HepG2 (cell line): ENCODE data around the gene PTRH2. TPM values are rescaled to one million over a fixed set of nuclear protein-coding genes. Genes with fewer than 3 reads are reported as not detected.

Experiments
- ASH2L ChIP-seq: fragments of 300-600, 200-600 bp; sonication (generic); IDR thresholded peaks from 2 replicates; pipeline ENCODE4 v1.7.0; 2017; ENCODE audit warnings: low read depth, mild to moderate bottlenecking, moderate library complexity, mixed read lengths, low read length; ENCODE audit not compliant: insufficient read length
- FLYWCH1 ChIP-seq: sonication (generic); formaldehyde crosslinking; IDR thresholded peaks from 2 replicates; pipeline ENCODE4 v1.8.1; 2023; ENCODE audit warnings: mild to moderate bottlenecking, missing genetic modification reagents
- FOXK2 ChIP-seq: fragments of 450-650 bp; IDR thresholded peaks from 2 replicates; pipeline ENCODE4 v1.6.1; 2016
- GATAD2A ChIP-seq: IDR thresholded peaks from 2 replicates; pipeline ENCODE4 v1.6.1; 2016
- HCFC1 ChIP-seq: fragments of 150-350 bp; IDR thresholded peaks from 2 replicates; pipeline ENCODE4 v1.6.1; 2014; ENCODE audit warnings: low read depth, low read length
- HOXA5 ChIP-seq: sonication (generic); formaldehyde crosslinking; IDR thresholded peaks from 2 replicates; pipeline ENCODE4 v1.4.0; 2020; ENCODE audit warnings: missing genetic modification reagents
- HOXA7 ChIP-seq: sonication (generic); formaldehyde crosslinking; IDR thresholded peaks from 2 replicates; pipeline ENCODE4 v1.8.1; 2022; ENCODE audit warnings: mild to moderate bottlenecking, missing genetic modification reagents, moderate library complexity
- KLF16 ChIP-seq, 2 experiments: sonication (generic) in 1 of 2; formaldehyde crosslinking in 1 of 2; IDR thresholded peaks; 2 replicates each; pipeline versions ENCODE4 v1.6.1 to v1.8.0; 2016 to 2023; ENCODE audit warnings: missing genetic modification reagents in 2 of 2, missing compliant biosample characterization in 1 of 2
- KLF9 ChIP-seq: IDR thresholded peaks from 2 replicates; pipeline ENCODE4 v1.6.1; 2016; ENCODE audit warnings: low read depth
- MTF2 ChIP-seq: sonication (generic); formaldehyde crosslinking; IDR thresholded peaks from 2 replicates; pipeline ENCODE4 v1.5.0; 2020; ENCODE audit warnings: missing genetic modification reagents, borderline replicate concordance
- MXI1 ChIP-seq: IDR thresholded peaks from 3 replicates; pipeline ENCODE4 v1.6.1; 2012; ENCODE audit warnings: low read depth, low read length, inconsistent platforms, borderline replicate concordance
- SALL1 ChIP-seq: sonication (generic); formaldehyde crosslinking; IDR thresholded peaks from 2 replicates; pipeline ENCODE4 v1.8.0; 2022; ENCODE audit warnings: mild to moderate bottlenecking, missing genetic modification reagents
- TSC22D2 ChIP-seq: sonication (generic); formaldehyde crosslinking; IDR thresholded peaks from 2 replicates; pipeline ENCODE4 v1.5.1; 2020; ENCODE audit warnings: missing genetic modification reagents, mild to moderate bottlenecking, borderline replicate concordance
- ZBTB7A ChIP-seq: sonication (generic); formaldehyde crosslinking; IDR thresholded peaks from 2 replicates; pipeline ENCODE4 v1.8.0; 2022; ENCODE audit warnings: mild to moderate bottlenecking, missing genetic modification reagents
- ZNF446 ChIP-seq: sonication (generic); formaldehyde crosslinking; IDR thresholded peaks from 2 replicates; pipeline ENCODE4 v1.5.0; 2020; ENCODE audit warnings: mild to moderate bottlenecking, missing genetic modification reagents
- ZNF496 ChIP-seq: sonication (generic); formaldehyde crosslinking; IDR thresholded peaks from 2 replicates; pipeline ENCODE4 v1.8.1; 2023; ENCODE audit warnings: mild to moderate bottlenecking, moderate library complexity, missing genetic modification reagents; ENCODE audit not compliant: insufficient replicate concordance
- ZNF564 ChIP-seq: sonication (generic); formaldehyde crosslinking; IDR thresholded peaks from 2 replicates; pipeline ENCODE4 v1.8.1; 2023; ENCODE audit warnings: mild to moderate bottlenecking, missing genetic modification reagents
- polyA plus RNA-seq, 8 experiments: library from polyadenylated mRNA; depleted of rRNA in 3 of 8; stranded (reverse) in 7 of 8; unstranded in 1 of 8; fragments of >200 nt; fragmentation: Illumina TruSeq in 4 of 8; extraction: Trizol in 4 of 8; gene quantifications; 2 replicates each; pipeline versions ENCODE4 v1.2.1 to v1.2.3, GENCODE V29; 2011 to 2016; ENCODE audit warnings: low read depth in 4 of 8, missing spikeins in 1 of 8, mixed read lengths in 1 of 8; ENCODE audit not compliant: insufficient read depth in 1 of 8
- total RNA-seq, 5 experiments: library from RNA; depleted of rRNA; stranded (reverse); fragments of >200 nt; fragmentation: Illumina TruSeq; extraction: Trizol; gene quantifications; 2 replicates each; pipeline ENCODE4 v1.2.3, GENCODE V29; 2016; ENCODE audit warnings: low read depth in 1 of 5
- TF ChIP-seq, protein P1 (sequence below): sonication (generic); formaldehyde crosslinking; IDR thresholded peaks from 2 replicates; pipeline ENCODE4 v1.5.0; 2020; ENCODE audit warnings: missing genetic modification reagents
- TF ChIP-seq, protein P2 (sequence below): IDR thresholded peaks from 2 replicates; pipeline ENCODE4 v1.6.1; 2016
- TF ChIP-seq, protein P3 (sequence below): sonication (generic); formaldehyde crosslinking; IDR thresholded peaks from 2 replicates; pipeline ENCODE4 v1.5.1; 2020; ENCODE audit warnings: missing genetic modification reagents, mild to moderate bottlenecking, borderline replicate concordance
- TF ChIP-seq, protein P4 (sequence below): sonication (generic); formaldehyde crosslinking; IDR thresholded peaks from 2 replicates; pipeline ENCODE4 v1.5.0; 2020; ENCODE audit warnings: mild to moderate bottlenecking, missing genetic modification reagents
- TF ChIP-seq, protein P5 (sequence below): sonication (generic); formaldehyde crosslinking; conservative IDR thresholded peaks from 2 replicates; pipeline ENCODE4 v1.4.0; 2020; ENCODE audit warnings: missing genetic modification reagents

PTRH2 gene
- total and polyA plus RNA-seq, 2 of the 13 experiments (the other 11 are each of a cell fraction or from before 2014, with no cell fraction given), result 67.7 to 83.3 TPM

DNA sequence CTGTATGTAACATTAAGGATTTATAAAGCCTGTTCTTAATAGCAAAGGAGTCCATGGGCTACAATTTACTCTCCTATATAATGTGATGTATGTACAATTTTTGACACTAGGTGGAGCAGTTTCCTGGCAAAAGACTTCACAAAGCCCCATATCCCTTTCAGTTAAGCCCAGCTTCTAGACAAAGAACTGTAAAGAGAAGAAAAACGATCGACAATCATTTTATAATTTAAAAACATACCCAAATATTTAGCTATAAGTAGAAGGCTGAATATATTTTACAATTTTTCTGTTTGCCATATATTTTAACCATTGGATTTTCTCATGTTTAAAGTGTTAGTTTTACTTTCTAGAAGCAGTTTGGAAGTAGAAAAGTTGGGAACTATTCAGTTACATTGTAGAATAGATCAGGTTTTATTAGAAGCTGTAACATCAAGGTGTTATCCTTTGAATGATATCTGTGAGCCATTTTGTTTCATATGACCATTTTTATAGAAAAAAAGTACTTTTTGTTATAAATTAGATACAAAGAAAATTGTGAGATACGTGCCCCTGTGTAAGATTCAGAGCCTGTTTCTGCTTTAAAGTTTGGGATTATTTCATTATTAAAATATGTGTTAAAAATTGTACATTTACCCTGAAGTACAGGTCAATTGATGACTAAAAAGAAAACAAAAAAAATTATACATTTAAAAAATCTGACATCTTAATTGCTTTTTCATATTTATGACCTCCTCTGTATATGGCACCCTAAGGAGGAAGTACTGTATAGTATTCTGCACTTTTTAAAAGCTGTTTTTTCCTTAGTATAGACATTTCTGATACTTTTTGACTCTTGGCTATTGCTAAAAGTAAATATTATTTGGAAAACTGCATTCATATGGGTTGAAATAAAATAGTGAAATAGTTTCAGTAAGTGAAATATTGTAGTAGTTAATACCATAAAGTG lies 46.6 kb upstream of the PTRH2 start (continued):
- TF ChIP-seq KLF16 (CRISPR knock-in tag; IDR thresholded peaks at IDR 0.05), result peak in 1 of 2 experiments; percentile 40; a peak in 1 of 4 replicates
- TF ChIP-seq, protein P1, sequence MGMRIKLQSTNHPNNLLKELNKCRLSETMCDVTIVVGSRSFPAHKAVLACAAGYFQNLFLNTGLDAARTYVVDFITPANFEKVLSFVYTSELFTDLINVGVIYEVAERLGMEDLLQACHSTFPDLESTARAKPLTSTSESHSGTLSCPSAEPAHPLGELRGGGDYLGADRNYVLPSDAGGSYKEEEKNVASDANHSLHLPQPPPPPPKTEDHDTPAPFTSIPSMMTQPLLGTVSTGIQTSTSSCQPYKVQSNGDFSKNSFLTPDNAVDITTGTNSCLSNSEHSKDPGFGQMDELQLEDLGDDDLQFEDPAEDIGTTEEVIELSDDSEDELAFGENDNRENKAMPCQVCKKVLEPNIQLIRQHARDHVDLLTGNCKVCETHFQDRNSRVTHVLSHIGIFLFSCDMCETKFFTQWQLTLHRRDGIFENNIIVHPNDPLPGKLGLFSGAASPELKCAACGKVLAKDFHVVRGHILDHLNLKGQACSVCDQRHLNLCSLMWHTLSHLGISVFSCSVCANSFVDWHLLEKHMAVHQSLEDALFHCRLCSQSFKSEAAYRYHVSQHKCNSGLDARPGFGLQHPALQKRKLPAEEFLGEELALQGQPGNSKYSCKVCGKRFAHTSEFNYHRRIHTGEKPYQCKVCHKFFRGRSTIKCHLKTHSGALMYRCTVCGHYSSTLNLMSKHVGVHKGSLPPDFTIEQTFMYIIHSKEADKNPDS (CRISPR knock-in tag), result no peak
- TF ChIP-seq ASH2L, result no peak
- no peak for TF ChIP-seq ZNF496 (CRISPR knock-in tag)
- TF ChIP-seq HCFC1, result no peak
- no peak for TF ChIP-seq MXI1
- no peak for TF ChIP-seq ZNF564
- TF ChIP-seq, protein P2, sequence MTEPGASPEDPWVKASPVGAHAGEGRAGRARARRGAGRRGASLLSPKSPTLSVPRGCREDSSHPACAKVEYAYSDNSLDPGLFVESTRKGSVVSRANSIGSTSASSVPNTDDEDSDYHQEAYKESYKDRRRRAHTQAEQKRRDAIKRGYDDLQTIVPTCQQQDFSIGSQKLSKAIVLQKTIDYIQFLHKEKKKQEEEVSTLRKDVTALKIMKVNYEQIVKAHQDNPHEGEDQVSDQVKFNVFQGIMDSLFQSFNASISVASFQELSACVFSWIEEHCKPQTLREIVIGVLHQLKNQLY, result no peak
- no peak for TF ChIP-seq ZBTB7A
- no peak for TF ChIP-seq ZNF446 (CRISPR knock-in tag)
- TF ChIP-seq, protein P3, sequence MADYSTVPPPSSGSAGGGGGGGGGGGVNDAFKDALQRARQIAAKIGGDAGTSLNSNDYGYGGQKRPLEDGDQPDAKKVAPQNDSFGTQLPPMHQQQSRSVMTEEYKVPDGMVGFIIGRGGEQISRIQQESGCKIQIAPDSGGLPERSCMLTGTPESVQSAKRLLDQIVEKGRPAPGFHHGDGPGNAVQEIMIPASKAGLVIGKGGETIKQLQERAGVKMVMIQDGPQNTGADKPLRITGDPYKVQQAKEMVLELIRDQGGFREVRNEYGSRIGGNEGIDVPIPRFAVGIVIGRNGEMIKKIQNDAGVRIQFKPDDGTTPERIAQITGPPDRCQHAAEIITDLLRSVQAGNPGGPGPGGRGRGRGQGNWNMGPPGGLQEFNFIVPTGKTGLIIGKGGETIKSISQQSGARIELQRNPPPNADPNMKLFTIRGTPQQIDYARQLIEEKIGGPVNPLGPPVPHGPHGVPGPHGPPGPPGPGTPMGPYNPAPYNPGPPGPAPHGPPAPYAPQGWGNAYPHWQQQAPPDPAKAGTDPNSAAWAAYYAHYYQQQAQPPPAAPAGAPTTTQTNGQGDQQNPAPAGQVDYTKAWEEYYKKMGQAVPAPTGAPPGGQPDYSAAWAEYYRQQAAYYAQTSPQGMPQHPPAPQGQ (CRISPR knock-in tag), result no peak
- TF ChIP-seq MTF2 (CRISPR knock-in tag), result no peak
- no peak for TF ChIP-seq FOXK2
- TF ChIP-seq, protein P4, sequence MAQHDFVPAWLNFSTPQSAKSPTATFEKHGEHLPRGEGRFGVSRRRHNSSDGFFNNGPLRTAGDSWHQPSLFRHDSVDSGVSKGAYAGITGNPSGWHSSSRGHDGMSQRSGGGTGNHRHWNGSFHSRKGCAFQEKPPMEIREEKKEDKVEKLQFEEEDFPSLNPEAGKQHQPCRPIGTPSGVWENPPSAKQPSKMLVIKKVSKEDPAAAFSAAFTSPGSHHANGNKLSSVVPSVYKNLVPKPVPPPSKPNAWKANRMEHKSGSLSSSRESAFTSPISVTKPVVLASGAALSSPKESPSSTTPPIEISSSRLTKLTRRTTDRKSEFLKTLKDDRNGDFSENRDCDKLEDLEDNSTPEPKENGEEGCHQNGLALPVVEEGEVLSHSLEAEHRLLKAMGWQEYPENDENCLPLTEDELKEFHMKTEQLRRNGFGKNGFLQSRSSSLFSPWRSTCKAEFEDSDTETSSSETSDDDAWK (CRISPR knock-in tag), result no peak
- TF ChIP-seq KLF9, result no peak
- peak; percentile 70; the same call in 1 of the 2 replicates for TF ChIP-seq GATAD2A (CRISPR knock-in tag)
- no peak for TF ChIP-seq SALL1 (CRISPR knock-in tag)
- TF ChIP-seq FLYWCH1 (CRISPR knock-in tag), result no peak
- TF ChIP-seq HOXA7, result no peak
- TF ChIP-seq, protein P5, sequence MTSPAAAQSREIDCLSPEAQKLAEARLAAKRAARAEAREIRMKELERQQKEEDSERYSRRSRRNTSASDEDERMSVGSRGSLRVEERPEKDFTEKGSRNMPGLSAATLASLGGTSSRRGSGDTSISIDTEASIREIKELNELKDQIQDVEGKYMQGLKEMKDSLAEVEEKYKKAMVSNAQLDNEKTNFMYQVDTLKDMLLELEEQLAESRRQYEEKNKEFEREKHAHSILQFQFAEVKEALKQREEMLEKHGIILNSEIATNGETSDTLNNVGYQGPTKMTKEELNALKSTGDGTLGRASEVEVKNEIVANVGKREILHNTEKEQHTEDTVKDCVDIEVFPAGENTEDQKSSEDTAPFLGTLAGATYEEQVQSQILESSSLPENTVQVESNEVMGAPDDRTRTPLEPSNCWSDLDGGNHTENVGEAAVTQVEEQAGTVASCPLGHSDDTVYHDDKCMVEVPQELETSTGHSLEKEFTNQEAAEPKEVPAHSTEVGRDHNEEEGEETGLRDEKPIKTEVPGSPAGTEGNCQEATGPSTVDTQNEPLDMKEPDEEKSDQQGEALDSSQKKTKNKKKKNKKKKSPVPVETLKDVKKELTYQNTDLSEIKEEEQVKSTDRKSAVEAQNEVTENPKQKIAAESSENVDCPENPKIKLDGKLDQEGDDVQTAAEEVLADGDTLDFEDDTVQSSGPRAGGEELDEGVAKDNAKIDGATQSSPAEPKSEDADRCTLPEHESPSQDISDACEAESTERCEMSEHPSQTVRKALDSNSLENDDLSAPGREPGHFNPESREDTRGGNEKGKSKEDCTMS (CRISPR knock-in tag), result no peak
- no peak for TF ChIP-seq HOXA5
- TF ChIP-seq TSC22D2 (CRISPR knock-in tag), result no peak
